GM12801 (cell line): ENCODE results near the gene ASXL1.

Experiments
- TF ChIP-seq, protein P1 (sequence below): IDR thresholded peaks from one replicate; pipeline ENCODE4 v1.5.1; 2011; ENCODE audit warnings: control low read depth; ENCODE audit not compliant: insufficient read length; ENCODE audit errors: extremely low read depth

The ASXL1 gene

GRCh38 chr20:32484225-32484957 lies 126.3 kb downstream of the ASXL1 start:
- TF ChIP-seq, protein P1, sequence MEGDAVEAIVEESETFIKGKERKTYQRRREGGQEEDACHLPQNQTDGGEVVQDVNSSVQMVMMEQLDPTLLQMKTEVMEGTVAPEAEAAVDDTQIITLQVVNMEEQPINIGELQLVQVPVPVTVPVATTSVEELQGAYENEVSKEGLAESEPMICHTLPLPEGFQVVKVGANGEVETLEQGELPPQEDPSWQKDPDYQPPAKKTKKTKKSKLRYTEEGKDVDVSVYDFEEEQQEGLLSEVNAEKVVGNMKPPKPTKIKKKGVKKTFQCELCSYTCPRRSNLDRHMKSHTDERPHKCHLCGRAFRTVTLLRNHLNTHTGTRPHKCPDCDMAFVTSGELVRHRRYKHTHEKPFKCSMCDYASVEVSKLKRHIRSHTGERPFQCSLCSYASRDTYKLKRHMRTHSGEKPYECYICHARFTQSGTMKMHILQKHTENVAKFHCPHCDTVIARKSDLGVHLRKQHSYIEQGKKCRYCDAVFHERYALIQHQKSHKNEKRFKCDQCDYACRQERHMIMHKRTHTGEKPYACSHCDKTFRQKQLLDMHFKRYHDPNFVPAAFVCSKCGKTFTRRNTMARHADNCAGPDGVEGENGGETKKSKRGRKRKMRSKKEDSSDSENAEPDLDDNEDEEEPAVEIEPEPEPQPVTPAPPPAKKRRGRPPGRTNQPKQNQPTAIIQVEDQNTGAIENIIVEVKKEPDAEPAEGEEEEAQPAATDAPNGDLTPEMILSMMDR: no peak

DNA sequence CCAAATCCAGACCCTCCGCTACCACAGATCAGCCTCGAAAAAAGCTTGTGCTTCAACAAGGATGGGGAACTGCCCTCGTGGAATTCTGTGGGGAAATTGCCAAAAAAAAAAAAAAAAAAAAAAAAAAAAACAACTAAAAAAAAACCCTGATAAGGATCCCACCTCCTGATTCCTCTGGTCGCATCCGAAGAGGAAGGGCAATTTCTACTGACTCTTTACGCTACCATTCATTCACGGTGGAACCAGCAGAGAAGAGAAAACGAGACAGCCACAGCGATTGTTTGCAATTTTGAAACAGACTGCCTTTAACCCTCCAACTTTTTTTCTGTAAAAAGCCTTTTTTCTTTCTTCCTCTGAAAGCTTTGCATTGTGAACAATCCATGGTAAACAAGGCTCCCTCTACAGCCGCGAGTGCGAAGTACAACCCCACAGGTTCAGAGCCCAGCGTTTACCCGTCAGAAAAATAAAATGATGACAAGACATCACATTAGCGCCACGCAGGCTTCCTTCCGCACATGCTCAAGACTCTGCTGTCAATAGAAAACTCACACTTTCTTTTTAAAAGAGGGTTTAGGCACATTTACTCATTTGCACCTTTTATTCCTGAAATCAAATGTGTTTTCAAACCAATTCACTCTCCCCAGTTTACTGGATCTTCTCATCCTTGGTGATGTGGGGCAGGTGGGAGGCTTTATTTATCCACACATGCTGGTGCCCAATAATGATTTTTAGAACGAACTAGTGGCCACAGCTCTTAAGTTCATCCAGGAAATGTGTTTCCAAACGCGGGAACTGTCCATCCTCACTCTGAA lies 127.0 kb downstream of the ASXL1 start:
- TF ChIP-seq, protein P1: no peak

DNA sequence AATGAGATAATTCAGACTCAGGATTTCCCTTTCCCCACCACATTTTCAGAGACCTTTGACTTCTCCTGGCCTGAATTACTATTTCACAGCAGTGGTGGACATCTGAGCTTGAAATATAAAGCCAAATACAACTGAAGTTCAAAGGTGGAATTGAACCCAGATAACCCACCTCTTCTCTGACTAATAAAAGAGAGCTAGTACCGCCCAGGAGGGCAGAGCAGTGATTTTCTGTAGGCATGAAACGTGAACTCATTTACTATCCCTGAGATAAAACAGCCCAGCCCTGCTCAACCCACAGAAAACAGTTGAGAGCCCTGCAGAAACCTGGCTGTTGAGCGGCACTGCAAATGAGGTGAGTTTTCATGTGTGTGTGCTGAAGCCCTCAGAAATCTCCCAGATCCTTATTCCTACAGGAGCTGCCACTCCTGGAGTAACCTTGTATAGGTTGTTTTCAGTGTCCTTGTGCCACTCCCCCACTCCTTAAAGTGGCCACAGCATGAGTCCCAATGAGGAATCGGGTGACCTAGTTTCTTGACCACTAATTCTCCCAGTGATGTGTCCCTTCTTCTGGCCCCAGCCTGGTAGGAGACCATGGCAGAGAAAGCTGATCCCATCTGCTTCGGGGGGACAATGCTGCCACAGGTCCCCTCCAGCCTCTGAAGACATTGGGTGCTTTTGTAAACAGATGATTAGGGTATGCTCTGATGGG lies 127.8 kb downstream of the ASXL1 start:
- TF ChIP-seq, protein P1: no peak

DNA sequence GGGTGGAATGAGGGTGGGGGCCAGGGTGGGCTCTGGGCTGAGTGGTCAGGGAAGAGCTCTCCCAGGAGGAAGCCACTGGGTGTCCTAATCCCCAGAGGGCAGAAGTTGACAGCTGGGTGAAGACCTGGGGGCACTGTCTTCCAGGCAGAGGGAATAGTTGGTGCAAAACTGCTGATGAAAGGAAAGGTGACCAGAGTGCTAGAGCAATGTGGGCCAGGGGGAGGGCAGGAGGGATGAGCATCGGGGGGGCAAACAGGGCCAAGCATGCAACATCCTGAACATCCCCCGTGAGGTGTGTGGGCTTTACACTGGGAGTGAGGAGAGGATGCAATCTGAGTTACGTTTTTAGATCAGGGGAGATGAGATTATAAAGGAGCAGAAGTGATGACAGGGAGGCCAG lies 129.2 kb downstream of the ASXL1 start:
- TF ChIP-seq, protein P1: no peak

DNA sequence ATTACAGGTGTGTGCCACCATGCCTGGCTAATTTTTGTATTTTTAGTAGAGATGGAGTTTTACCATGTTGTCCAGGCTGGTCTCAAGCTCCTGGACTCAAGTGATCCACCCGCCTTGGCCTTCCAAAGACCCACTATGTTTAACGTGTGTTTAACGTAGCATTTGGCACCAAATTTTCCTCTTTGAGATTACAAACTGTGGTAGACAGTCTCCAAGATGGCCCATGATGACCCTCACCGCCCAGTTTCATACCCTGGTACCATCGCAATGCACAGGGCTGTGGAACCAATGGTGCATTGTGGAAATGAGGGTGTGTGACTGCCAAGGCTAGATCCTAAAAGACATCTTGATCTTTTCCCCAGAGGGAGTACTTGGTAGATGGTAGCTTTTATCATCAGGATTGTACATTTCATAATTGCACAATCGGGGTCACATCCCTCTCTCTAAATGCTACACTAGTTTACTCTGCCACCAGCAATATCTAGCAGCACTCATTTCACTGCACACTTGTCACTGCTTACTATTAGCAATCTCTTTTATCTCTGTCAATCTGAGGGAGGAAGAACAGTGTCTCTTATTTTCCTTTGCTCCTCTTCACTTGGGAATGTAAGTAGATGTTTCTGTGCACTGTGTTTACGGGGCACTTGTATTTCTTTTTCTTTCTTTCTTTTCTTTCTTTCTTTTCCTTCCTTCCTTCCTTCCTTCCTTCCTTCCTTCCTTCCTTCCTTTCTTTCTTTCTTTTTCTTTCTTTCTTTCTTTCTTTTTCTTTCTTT lies 130.1 kb downstream of the ASXL1 start:
- TF ChIP-seq, protein P1: no peak
